ENCODE measurements around the gene RFTN1.

Gene RFTN1

GRCh38 chr3:16370872-16371740 is 142.4 kb downstream of the RFTN1 start:
- Mint-ChIP-seq H3K4me1 (ENCODE audit: low read depth in 2 of 2) (peaks cover 20 to 49% of the 10 kb centered on the region in 2 donors), H3K9me3 (no peaks in the 10 kb centered on the region), H3K36me3 (ENCODE audit: insufficient read depth) (peaks cover 48% of the 10 kb centered on the region), H3K27me3 (no peaks in the 10 kb centered on the region), H3K27ac (peak overlapping the region in 1 of 2 donors; percentile 82), H3K4me3 (no peak overlapping the region)
- ATAC-seq (replicated peaks) (no peak), DNase-seq (no peak)

GRCh38 chr3:16370503-16370871 is 143.0 kb downstream of the RFTN1 start:
- H3K9me3 Mint-ChIP-seq, result no peaks in the 10 kb centered on the region
- peaks cover 44% of the 10 kb centered on the region for H3K36me3 Mint-ChIP-seq (ENCODE audit: insufficient read depth)
- no peak for ATAC-seq (replicated peaks)
- peaks cover 23 to 50% of the 10 kb centered on the region in 2 donors for H3K4me1 Mint-ChIP-seq (ENCODE audit: low read depth in 2 of 2)
- no peak overlapping the region for H3K4me3 Mint-ChIP-seq
- H3K27ac Mint-ChIP-seq, result peak overlapping the region in 1 of 2 donors; percentile 82
- no peak for DNase-seq
- no peaks in the 10 kb centered on the region for H3K27me3 Mint-ChIP-seq

- ATAC-seq (replicated peaks), result no peak
- no peak for DNase-seq
- H3K9me3 Mint-ChIP-seq, result no peaks in the 10 kb centered on the region
- H3K4me3 Mint-ChIP-seq, result no peak overlapping the region
- peaks cover 44% of the 10 kb centered on the region for H3K36me3 Mint-ChIP-seq (ENCODE audit: insufficient read depth)
- no peaks in the 10 kb centered on the region for H3K27me3 Mint-ChIP-seq
- peaks cover 18 to 46% of the 10 kb centered on the region in 2 donors for H3K4me1 Mint-ChIP-seq (ENCODE audit: low read depth in 2 of 2)
- no peak overlapping the region for H3K27ac Mint-ChIP-seq
Measured at GRCh38 chr3:16369885-16370284, 143.6 kb downstream of the RFTN1 start.

- ATAC-seq (replicated peaks) (no peak), DNase-seq (no peak)
- peaks cover 19 to 47% of the 10 kb centered on the region in 2 donors for H3K4me1 Mint-ChIP-seq (ENCODE audit: low read depth in 2 of 2)
- H3K27ac Mint-ChIP-seq, result peak overlapping the region in 1 of 2 donors; percentile 57
- no peaks in the 10 kb centered on the region for H3K9me3 Mint-ChIP-seq
- H3K27me3 Mint-ChIP-seq, result no peaks in the 10 kb centered on the region
- H3K36me3 Mint-ChIP-seq (ENCODE audit: insufficient read depth), result peaks cover 44% of the 10 kb centered on the region
- H3K4me3 Mint-ChIP-seq, result no peak overlapping the region
Measured at GRCh38 chr3:16369276-16369675, 144.2 kb downstream of the RFTN1 start.

GRCh38 chr3:16366581-16366980 is 146.9 kb downstream of the RFTN1 start:
- Mint-ChIP-seq H3K27me3 (no peaks in the 10 kb centered on the region), H3K4me1 (ENCODE audit: low read depth in 2 of 2) (peaks cover 6 to 32% of the 10 kb centered on the region in 2 donors), H3K9me3 (no peaks in the 10 kb centered on the region), H3K4me3 (no peak overlapping the region), H3K36me3 (ENCODE audit: insufficient read depth) (peaks cover 32% of the 10 kb centered on the region), H3K27ac (no peak overlapping the region)
- DNase-seq (no peak), ATAC-seq (replicated peaks) (no peak)

- Mint-ChIP-seq H3K27ac (peak overlapping the region; percentile 32 to 49), H3K36me3 (ENCODE audit: insufficient read depth) (peaks cover 32% of the 10 kb centered on the region), H3K27me3 (no peaks in the 10 kb centered on the region), H3K4me1 (ENCODE audit: low read depth in 2 of 2) (peaks cover 10 to 33% of the 10 kb centered on the region in 2 donors), H3K9me3 (no peaks in the 10 kb centered on the region), H3K4me3 (no peak overlapping the region)
- ATAC-seq (replicated peaks) (no peak), DNase-seq (no peak)
Measured at GRCh38 chr3:16365491-16366128, 147.9 kb downstream of the RFTN1 start.

- DNase-seq, result no peak
- Mint-ChIP-seq H3K27ac (peak overlapping the region; percentile 53 to 69), H3K9me3 (no peaks in the 10 kb centered on the region), H3K27me3 (no peaks in the 10 kb centered on the region), H3K4me1 (ENCODE audit: low read depth in 2 of 2) (peaks cover 10 to 33% of the 10 kb centered on the region in 2 donors), H3K4me3 (no peak overlapping the region), H3K36me3 (ENCODE audit: insufficient read depth) (peaks cover 31% of the 10 kb centered on the region)
- ATAC-seq (replicated peaks), result no peak
Measured at GRCh38 chr3:16364963-16365362, 148.5 kb downstream of the RFTN1 start.

GRCh38 chr3:16364323-16364722 is 149.2 kb downstream of the RFTN1 start:
- Mint-ChIP-seq H3K4me3 (no peak overlapping the region), H3K4me1 (ENCODE audit: low read depth in 2 of 2) (peaks cover 10 to 33% of the 10 kb centered on the region in 2 donors), H3K27ac (peak overlapping the region; percentile 53 to 69), H3K27me3 (no peaks in the 10 kb centered on the region), H3K9me3 (no peaks in the 10 kb centered on the region), H3K36me3 (ENCODE audit: insufficient read depth) (peaks cover 25% of the 10 kb centered on the region)
- DNase-seq (no peak), ATAC-seq (replicated peaks) (peak; percentile 37)

GRCh38 chr3:16363636-16364035 is 149.9 kb downstream of the RFTN1 start:
- ATAC-seq (replicated peaks) (no peak), DNase-seq (no peak)
- Mint-ChIP-seq H3K27ac (peak overlapping the region in 1 of 2 donors; percentile 53), H3K36me3 (ENCODE audit: insufficient read depth) (peaks cover 21% of the 10 kb centered on the region), H3K4me3 (no peak overlapping the region), H3K4me1 (ENCODE audit: low read depth in 2 of 2) (peaks cover 10 to 33% of the 10 kb centered on the region in 2 donors), H3K27me3 (no peaks in the 10 kb centered on the region), H3K9me3 (no peaks in the 10 kb centered on the region)

GRCh38 chr3:16362770-16363169 is 150.7 kb downstream of the RFTN1 start:
- H3K27ac Mint-ChIP-seq, result peak overlapping the region; percentile 1 to 39

GRCh38 chr3:16361087-16361486 is 152.4 kb downstream of the RFTN1 start:
- Mint-ChIP-seq H3K27me3 (no peaks in the 10 kb centered on the region), H3K4me1 (ENCODE audit: low read depth in 2 of 2) (peaks cover 14 to 35% of the 10 kb centered on the region in 2 donors), H3K36me3 (ENCODE audit: insufficient read depth) (peaks cover 4% of the 10 kb centered on the region)

More at GRCh38 chr3:16362770-16363169, 150.7 kb downstream of the RFTN1 start:
- Mint-ChIP-seq H3K4me3 (no peak overlapping the region), H3K36me3 (ENCODE audit: insufficient read depth) (peaks cover 14% of the 10 kb centered on the region), H3K4me1 (ENCODE audit: low read depth in 2 of 2) (peaks cover 10 to 33% of the 10 kb centered on the region in 2 donors), H3K27me3 (no peaks in the 10 kb centered on the region), H3K9me3 (no peaks in the 10 kb centered on the region)
- no peak for ATAC-seq (replicated peaks)
- DNase-seq, result no peak

GRCh38 chr3:16359331-16359730 is 154.2 kb downstream of the RFTN1 start:
- Mint-ChIP-seq H3K27me3 (no peaks in the 10 kb centered on the region), H3K9me3 (no peaks in the 10 kb centered on the region), H3K36me3 (ENCODE audit: insufficient read depth) (peaks cover 8% of the 10 kb centered on the region), H3K4me3 (no peak overlapping the region), H3K4me1 (ENCODE audit: low read depth in 2 of 2) (peaks cover 11 to 28% of the 10 kb centered on the region in 2 donors), H3K27ac (peak overlapping the region; percentile 57 to 86)
- no peak for ATAC-seq (replicated peaks)
- no peak for DNase-seq

More at GRCh38 chr3:16361087-16361486, 152.4 kb downstream of the RFTN1 start:
- Mint-ChIP-seq H3K4me3 (no peak overlapping the region), H3K27ac (peak overlapping the region; percentile 1), H3K9me3 (no peaks in the 10 kb centered on the region)
- no peak for DNase-seq
- ATAC-seq (replicated peaks), result no peak

- Mint-ChIP-seq H3K9me3 (no peaks in the 10 kb centered on the region), H3K27me3 (no peaks in the 10 kb centered on the region), H3K36me3 (ENCODE audit: insufficient read depth) (peaks cover 9% of the 10 kb centered on the region), H3K27ac (peak overlapping the region in 1 of 2 donors; percentile 46), H3K4me3 (no peak overlapping the region), H3K4me1 (ENCODE audit: low read depth in 2 of 2) (peaks cover 11 to 24% of the 10 kb centered on the region in 2 donors)
- ATAC-seq (replicated peaks), result no peak
- no peak for DNase-seq
Measured at GRCh38 chr3:16358336-16358735, 155.2 kb downstream of the RFTN1 start.
